Mesodermal cell (in vitro differentiated cells): ENCODE data around the gene TNIK.

Source experiments
- H3K27ac ChIP-seq: 2 replicates; pipeline ENCODE4 v1.7.0; 2013; ENCODE audit warnings: mild to moderate bottlenecking, low read depth, low read length, moderate library complexity; ENCODE audit not compliant: severe bottlenecking
- H3K36me3 ChIP-seq: 2 replicates; pipeline ENCODE4 v1.7.1; 2013; ENCODE audit warnings: mild to moderate bottlenecking, low read length, moderate library complexity; ENCODE audit not compliant: control insufficient read depth, insufficient read depth
- H3K4me1 ChIP-seq: one replicate; pipeline ENCODE4 v1.7.1; 2013; ENCODE audit warnings: mild to moderate bottlenecking, low read length; ENCODE audit not compliant: insufficient read depth, control insufficient read depth, poor library complexity, severe bottlenecking
- H3K4me3 ChIP-seq: 2 replicates; pipeline ENCODE4 v1.7.0; 2013; ENCODE audit warnings: low read length, control low read depth, mild to moderate bottlenecking; ENCODE audit not compliant: insufficient read depth, poor library complexity, severe bottlenecking; ENCODE audit errors: extremely low read depth
- H3K9me3 ChIP-seq: 2 replicates; pipeline ENCODE4 v1.7.1; 2013; ENCODE audit warnings: mild to moderate bottlenecking, low read length, moderate library complexity; ENCODE audit not compliant: control insufficient read depth
- WGBS, 2 experiments: methylation state at CpG; one replicate each; pipeline ENCODE4 v1.1.5; 2013; ENCODE audit warnings: missing lambda C conversion rate in 2 of 2; ENCODE audit not compliant: insufficient coverage in 2 of 2; 5-methylcytosine and 5-hydroxymethylcytosine counted together

The TNIK gene

GRCh38 chr3:171138027-171138426 lies 322.2 kb downstream of the TNIK start:
- WGBS, 2 experiments: 80 to 90% methylated on average over 1 to 2 of the region's 2 CpGs
- H3K27ac ChIP-seq: no peak overlapping the region
- H3K4me3 ChIP-seq: no peak overlapping the region
- peaks cover 7% of the 10 kb centered on the region for H3K4me1 ChIP-seq
- peaks cover 47% of the 10 kb centered on the region for H3K36me3 ChIP-seq
- H3K9me3 ChIP-seq: no peaks in the 10 kb centered on the region

GRCh38 chr3:171135549-171135948 lies 324.7 kb downstream of the TNIK start:
- 86% methylated on average over 1 of the region's 1 CpG for WGBS, 2 experiments
- H3K36me3 ChIP-seq: peaks cover 42% of the 10 kb centered on the region
- H3K27ac ChIP-seq: no peak overlapping the region
- H3K4me3 ChIP-seq: no peak overlapping the region
- peaks cover 7% of the 10 kb centered on the region for H3K4me1 ChIP-seq
- H3K9me3 ChIP-seq: no peaks in the 10 kb centered on the region

DNA sequence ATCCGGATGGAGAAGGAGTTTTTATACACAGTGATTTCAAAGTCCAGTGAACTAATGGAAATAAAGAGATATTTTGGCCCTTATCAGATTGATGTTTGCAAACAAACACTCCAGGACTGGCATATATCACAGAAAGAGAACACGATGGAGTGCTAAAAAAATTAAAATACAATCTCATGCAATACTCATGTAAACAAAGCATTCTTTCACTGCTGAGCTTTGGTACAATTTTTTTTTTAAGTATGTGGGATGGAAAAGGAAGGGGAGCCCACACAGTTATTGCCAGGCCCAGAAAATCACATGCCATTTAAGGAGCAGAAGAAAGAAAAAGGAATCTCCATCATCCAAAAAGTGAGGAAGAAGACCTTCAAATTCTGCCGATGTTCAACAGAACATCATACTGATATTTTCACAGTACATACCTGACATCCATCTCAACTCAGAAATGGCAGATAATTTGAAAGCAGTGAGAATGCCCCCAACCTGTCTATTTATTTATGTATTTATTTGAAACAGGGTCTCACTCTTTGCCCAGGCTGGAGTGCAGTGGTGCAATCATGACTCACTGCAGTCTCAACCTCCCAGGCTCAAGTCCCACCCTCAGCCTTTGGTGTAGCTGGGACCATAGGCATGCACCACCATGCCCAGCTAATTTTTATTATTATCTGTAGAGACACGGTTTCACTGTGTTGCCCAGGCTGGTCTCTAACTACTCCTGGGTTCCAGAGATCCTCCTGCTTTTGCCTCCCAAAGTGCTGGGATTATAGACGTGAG lies 326.2 kb downstream of the TNIK start:
- H3K9me3 ChIP-seq: no peaks in the 10 kb centered on the region
- no peak overlapping the region for H3K27ac ChIP-seq
- H3K4me1 ChIP-seq: peaks cover 15% of the 10 kb centered on the region
- 89 to 100% methylated on average over 1 of the region's 5 CpGs for WGBS, 2 experiments
- H3K36me3 ChIP-seq: peaks cover 33% of the 10 kb centered on the region
- no peak overlapping the region for H3K4me3 ChIP-seq

- no peaks in the 10 kb centered on the region for H3K9me3 ChIP-seq
- no peak overlapping the region for H3K27ac ChIP-seq
- H3K4me1 ChIP-seq: peaks cover 16% of the 10 kb centered on the region
- 90 to 100% methylated on average over 2 to 4 of the region's 5 CpGs for WGBS, 2 experiments
- H3K36me3 ChIP-seq: peaks cover 39% of the 10 kb centered on the region
- no peak overlapping the region for H3K4me3 ChIP-seq
These were observed 326.9 kb downstream of the TNIK start for GRCh38 chr3:171133337-171133736.

DNA sequence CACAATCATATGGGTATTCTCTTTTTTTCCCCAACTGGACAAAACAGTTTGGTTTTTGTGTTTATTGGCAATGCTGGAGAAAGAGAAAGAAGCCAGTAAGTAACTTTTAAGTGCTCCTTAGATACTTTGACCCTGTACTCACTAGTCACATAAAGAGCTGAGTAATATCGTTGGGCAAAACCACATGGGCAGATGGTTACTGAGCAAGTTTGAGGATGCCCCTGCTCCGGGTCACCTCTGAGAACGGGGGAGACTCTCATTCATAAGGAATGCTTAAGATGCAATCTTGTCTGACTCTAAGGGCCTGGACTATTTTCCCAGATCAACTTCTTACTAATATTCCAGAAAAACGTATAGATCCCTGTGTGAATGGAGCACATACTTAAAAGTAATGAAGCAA lies 327.3 kb downstream of the TNIK start:
- Histone ChIP-seq H3K4me1 (peaks cover 16% of the 10 kb centered on the region), H3K4me3 (no peak overlapping the region), H3K36me3 (peaks cover 41% of the 10 kb centered on the region), H3K9me3 (no peaks in the 10 kb centered on the region), H3K27ac (no peak overlapping the region)
- WGBS, 2 experiments: 93 to 100% methylated on average over 2 to 3 of the region's 4 CpGs

DNA sequence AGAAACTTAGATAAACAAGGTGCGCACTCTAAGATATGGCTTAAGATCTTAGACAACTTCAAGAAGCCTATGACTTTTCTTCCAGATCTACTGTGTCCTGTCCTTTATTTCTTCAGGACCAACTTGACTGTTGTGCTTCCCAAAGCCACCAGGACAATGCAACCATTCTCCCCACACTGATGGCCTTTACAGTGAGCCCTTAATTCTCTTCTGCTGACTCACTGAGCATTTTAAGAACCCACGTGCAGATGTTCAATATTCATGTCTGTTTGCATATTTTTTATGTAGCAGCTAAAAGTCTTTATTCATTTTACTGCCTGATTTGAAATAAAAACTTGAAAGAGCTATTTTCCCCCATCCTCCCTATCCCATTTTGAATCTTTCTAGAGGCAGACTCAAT lies 330.4 kb downstream of the TNIK start:
- peaks cover 34% of the 10 kb centered on the region for H3K36me3 ChIP-seq
- peak overlapping the region; percentile 60 for H3K27ac ChIP-seq
- WGBS, 2 experiments: 88 to 94% methylated on average over 1 of the region's 2 CpGs

DNA sequence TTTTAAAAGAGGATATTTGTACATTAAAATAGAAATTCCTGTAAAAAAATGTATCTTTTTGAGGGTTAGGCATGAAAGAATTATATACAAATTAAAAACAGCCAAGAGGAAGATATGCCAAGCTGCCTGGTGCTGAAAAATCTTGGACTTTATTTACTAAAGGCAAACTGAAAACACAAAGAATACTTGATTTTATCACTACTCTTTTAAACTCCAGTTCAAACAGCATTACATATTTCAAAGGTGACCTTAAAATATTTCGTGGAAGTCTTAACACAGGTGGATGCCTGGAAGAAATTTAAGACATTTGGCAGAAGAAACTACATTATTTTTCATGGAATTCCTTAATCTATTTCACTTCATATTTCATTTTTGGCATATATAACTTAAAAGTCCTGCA lies 332.6 kb downstream of the TNIK start:
- Histone ChIP-seq H3K9me3 (no peaks in the 10 kb centered on the region), H3K36me3 (peaks cover 46% of the 10 kb centered on the region), H3K27ac (no peak overlapping the region), H3K4me1 (peaks cover 12% of the 10 kb centered on the region), H3K4me3 (no peak overlapping the region)
- 100% methylated on average over 1 of the region's 1 CpG; no CpG with 5 or more reads in 1 of the 2 experiments for WGBS, 2 experiments

More for the DNA sequence above, 330.4 kb downstream of the TNIK start:
- Histone ChIP-seq H3K9me3 (no peaks in the 10 kb centered on the region), H3K4me3 (no peak overlapping the region), H3K4me1 (peaks cover 16% of the 10 kb centered on the region)

DNA sequence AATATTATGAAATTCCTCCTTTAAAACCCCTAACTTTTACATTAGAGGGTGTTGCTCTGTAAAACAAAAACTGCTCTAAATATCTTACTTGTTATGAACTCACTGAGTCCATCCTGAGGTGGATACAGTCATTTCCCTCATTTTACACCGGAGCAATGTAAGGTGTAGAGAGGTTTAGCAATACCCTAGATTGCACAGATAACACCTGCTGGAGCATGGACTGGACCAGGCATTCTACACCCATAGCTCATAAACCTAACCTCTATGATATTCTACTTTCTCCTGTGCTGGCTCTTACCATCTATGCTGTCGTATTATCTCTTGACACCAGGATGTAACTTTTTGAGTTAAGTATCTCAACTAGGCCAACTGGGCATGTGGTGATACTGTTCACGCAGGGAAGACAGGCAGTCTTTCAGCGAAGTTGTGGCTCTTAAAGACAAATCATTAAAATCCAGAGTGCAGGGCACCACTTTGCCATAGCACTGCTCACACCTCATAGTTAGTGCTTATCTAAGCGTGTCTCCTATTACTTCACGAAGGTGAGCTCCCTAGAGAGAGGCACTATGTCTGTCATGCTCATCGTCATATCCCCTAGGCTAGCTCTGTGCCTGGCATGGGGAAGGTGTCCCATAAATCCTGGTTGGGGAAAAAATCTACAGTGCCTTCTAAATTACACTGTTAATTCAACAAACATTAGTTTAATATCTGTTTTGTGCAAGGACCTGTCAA lies 333.6 kb downstream of the TNIK start:
- Histone ChIP-seq H3K4me3 (no peak overlapping the region), H3K27ac (no peak overlapping the region), H3K4me1 (peaks cover 20% of the 10 kb centered on the region), H3K9me3 (no peaks in the 10 kb centered on the region), H3K36me3 (peaks cover 45% of the 10 kb centered on the region)
- 95 to 100% methylated on average over 4 to 5 of the region's 7 CpGs for WGBS, 2 experiments

DNA sequence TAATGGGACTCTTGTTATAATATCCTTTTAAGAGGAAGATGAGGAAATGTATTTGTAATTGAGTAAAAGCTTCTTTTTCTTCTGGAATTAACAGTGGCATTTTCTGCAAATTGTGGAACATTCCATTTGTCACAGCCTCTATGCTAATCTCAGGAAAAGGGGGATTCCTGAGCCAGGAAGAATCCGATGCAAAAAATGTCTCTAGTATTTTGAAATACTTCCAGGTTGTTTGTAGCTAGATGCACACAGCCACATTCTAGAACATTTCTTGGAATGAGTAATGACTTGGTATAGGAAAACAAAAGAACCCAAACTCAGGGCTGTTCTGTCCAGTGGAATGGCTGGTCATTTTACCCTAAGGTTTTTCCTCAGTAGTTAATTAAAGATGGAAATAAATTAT lies 335.2 kb downstream of the TNIK start:
- H3K27ac ChIP-seq: no peak overlapping the region
- H3K4me3 ChIP-seq: no peak overlapping the region
- H3K4me1 ChIP-seq: peaks cover 20% of the 10 kb centered on the region
- H3K9me3 ChIP-seq: no peaks in the 10 kb centered on the region
- peaks cover 57% of the 10 kb centered on the region for H3K36me3 ChIP-seq
- 100% methylated on average over 1 of the region's 1 CpG; no CpG with 5 or more reads in 1 of the 2 experiments for WGBS, 2 experiments

GRCh38 chr3:171123915-171124314 lies 336.3 kb downstream of the TNIK start:
- Histone ChIP-seq H3K4me1 (peaks cover 10% of the 10 kb centered on the region), H3K9me3 (no peaks in the 10 kb centered on the region), H3K4me3 (no peak overlapping the region), H3K27ac (no peak overlapping the region), H3K36me3 (peaks cover 60% of the 10 kb centered on the region)

GRCh38 chr3:171122861-171123260 lies 337.3 kb downstream of the TNIK start:
- 81 to 93% methylated on average over 2 of the region's 2 CpGs for WGBS, 2 experiments
- H3K36me3 ChIP-seq: peaks cover 52% of the 10 kb centered on the region

More at GRCh38 chr3:171122861-171123260, 337.3 kb downstream of the TNIK start:
- Histone ChIP-seq H3K4me3 (no peak overlapping the region), H3K4me1 (peaks cover 10% of the 10 kb centered on the region), H3K9me3 (no peaks in the 10 kb centered on the region), H3K27ac (no peak overlapping the region)
